HCT116 (cell line): ENCODE results near the gene SCRG1.

Experiments used
- ATF3 ChIP-seq: IDR thresholded peaks from 2 replicates; pipeline ENCODE4 v1.6.1; 2012
- CTCF ChIP-seq, 3 experiments: fragments of 200-600 bp in 1 of 3; sonication (generic) in 1 of 3; IDR thresholded peaks in 2 of 3; conservative IDR thresholded peaks in 1 of 3; 2 replicates each; pipeline ENCODE4 v1.5.1; 2012 to 2017; ENCODE audit warnings: low read depth in 2 of 3, low read length in 2 of 3, antibody characterized with exemption in 1 of 3, borderline replicate concordance in 1 of 3, control low read depth in 1 of 3, mild to moderate bottlenecking in 1 of 3, mixed read lengths in 1 of 3, mixed run types in 1 of 3, moderate library complexity in 1 of 3; ENCODE audit not compliant: insufficient read depth in 1 of 3
- POLR2A ChIP-seq: IDR thresholded peaks from 2 replicates; pipeline ENCODE4 v1.7.0; 2011; ENCODE audit warnings: borderline replicate concordance; ENCODE audit not compliant: insufficient read depth, insufficient read length; ENCODE audit errors: extremely low read depth
- REST ChIP-seq: IDR thresholded peaks from 2 replicates; pipeline ENCODE4 v1.6.1; 2012; ENCODE audit warnings: low read depth
- TCF7L2 ChIP-seq: IDR thresholded peaks from 2 replicates; pipeline ENCODE4 v1.7.0; 2011; ENCODE audit warnings: borderline replicate concordance, inconsistent platforms; ENCODE audit not compliant: insufficient read depth, insufficient read length; ENCODE audit errors: extremely low read depth
- ZNF274 ChIP-seq: fragments of 200-500 bp; sonication (Bioruptor generic); IDR thresholded peaks from 2 replicates; pipeline ENCODE4 v1.6.1; 2014; ENCODE audit warnings: mild to moderate bottlenecking, low read depth, low read length, inconsistent platforms
- TF ChIP-seq, protein P1 (sequence below): IDR thresholded peaks from 2 replicates; pipeline ENCODE4 v1.6.1; 2012

DNA sequence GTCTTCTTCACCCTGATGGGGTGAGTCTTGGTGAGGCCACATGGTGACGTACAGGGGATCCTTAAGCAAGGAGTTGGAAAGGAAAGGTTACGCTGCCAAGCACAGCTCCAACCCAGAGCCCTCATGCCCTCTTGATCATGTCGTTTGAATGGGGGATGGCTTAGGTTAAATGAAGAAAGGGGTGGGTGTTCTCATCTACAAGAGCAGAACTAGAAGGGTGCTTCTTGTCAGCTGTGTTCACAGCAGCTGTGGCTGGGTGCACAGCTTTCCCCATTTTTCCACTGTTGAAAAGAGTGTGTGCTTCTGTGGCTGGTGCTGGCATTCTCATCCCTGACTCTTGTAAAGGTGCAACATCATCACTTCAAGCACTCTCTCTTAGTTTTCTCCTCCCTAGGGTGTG lies 15.5 kb upstream of the SCRG1 start:
- TF ChIP-seq CTCF (IDR thresholded peaks at IDR 0.05 in 2 of 3, conservative IDR thresholded peaks at IDR 0.05 in 1 of 3; ENCODE audit: borderline replicate concordance in 1 of 3, insufficient read depth in 1 of 3, low read depth in 2 of 3, low read length in 2 of 3) (no peak), POLR2A (no peak), ATF3 (no peak), ZNF274 (no peak), REST (no peak), TCF7L2 (no peak)
- TF ChIP-seq, protein P1, sequence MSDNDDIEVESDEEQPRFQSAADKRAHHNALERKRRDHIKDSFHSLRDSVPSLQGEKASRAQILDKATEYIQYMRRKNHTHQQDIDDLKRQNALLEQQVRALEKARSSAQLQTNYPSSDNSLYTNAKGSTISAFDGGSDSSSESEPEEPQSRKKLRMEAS = no peak
